ENCODE results near the gene NEMF.

NEMF gene

DNA sequence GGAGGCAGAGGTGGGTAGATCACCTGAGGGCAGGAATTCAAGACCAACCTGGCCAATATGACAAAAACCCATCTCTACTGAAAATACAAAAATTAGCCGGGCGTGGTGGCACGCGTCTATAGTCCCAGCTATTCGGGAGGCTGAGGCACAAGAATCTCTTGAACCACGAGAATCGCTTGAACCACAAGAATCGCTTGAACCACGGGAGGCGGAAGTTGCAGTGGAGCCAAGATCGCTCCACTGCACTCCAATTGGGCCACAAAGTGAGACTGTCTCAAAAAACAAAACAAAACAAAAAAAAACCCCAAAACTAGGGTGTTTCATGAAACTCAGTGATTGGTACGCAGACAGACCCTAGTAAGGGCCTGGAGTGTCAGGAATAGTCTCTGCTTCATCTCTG lies 33.9 kb upstream of the NEMF start:
- no peak for DNase-seq (ENCODE audit: low read depth, low spot score)
- H3K4me3 ChIP-seq (ENCODE audit: insufficient read length, low read depth): no peak overlapping the region
- no peaks in the 10 kb centered on the region for H3K4me1 ChIP-seq (ENCODE audit: insufficient read depth, insufficient read length)
- H3K27me3 ChIP-seq (ENCODE audit: insufficient read depth, insufficient read length): no peaks in the 10 kb centered on the region
- H3K9me3 ChIP-seq (ENCODE audit: insufficient read depth, low read length): no peaks in the 10 kb centered on the region
- no peaks in the 10 kb centered on the region for H3K36me3 ChIP-seq (ENCODE audit: insufficient read depth, insufficient read length, low read length)
- TF ChIP-seq ZNF274 (IDR thresholded peaks at IDR 0.05; ENCODE audit: low read depth, low read length): no peak
- TF ChIP-seq SUZ12 (IDR thresholded peaks at IDR 0.05; ENCODE audit: extremely low read depth, insufficient read depth, insufficient read length): no peak
- TF ChIP-seq YY1 (IDR thresholded peaks at IDR 0.05; ENCODE audit: insufficient read depth, insufficient read length): no peak
- no peak overlapping the region for H3K9ac ChIP-seq (ENCODE audit: insufficient read length, low read depth)

DNA sequence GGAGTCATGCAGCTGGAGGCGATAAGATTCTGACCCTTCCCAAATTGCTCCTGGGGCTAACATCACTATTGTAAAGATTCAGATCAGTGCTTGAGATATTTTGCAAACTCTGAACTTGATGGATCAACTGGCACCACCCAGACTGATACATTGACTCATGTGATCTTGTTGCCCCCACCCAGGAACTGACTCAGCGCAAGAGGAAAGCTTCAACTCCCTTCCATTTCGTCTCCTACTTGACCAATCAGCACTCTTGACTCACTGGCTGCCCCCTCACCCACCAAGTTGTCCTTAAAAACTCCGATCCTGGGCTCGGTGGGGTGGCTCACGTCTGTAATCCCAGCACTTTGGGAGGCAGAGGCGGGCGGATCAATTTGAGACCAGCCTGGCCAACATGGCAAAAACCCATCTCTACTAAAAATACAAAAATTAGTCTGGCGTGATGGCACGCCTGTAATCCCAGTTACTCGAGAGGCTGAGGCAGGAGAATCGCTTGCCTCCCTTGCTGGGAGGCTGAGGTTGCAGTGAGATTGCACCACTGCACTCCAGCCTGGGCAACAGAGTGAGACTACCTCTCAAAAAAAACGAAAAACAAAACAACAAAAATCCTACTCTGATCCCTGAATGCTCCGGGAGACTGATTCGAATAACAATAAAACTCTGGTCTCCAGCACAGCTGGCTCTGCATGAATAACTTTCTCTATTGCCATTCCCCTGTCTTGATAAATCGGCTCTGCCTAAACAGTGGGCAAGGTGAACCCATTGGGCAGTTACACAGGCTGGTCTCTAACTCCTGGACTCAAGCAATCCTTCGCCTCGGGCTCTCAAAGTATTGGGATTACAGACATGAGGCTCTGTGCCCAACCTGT lies 30.5 kb upstream of the NEMF start:
- Histone ChIP-seq H3K27me3 (ENCODE audit: insufficient read depth, insufficient read length) (no peaks in the 10 kb centered on the region), H3K4me1 (ENCODE audit: insufficient read depth, insufficient read length) (no peaks in the 10 kb centered on the region), H3K9ac (ENCODE audit: insufficient read length, low read depth) (no peak overlapping the region), H3K9me3 (ENCODE audit: insufficient read depth, low read length) (no peaks in the 10 kb centered on the region), H3K36me3 (ENCODE audit: insufficient read depth, insufficient read length, low read length) (no peaks in the 10 kb centered on the region), H3K4me3 (ENCODE audit: insufficient read length, low read depth) (no peak overlapping the region)
- TF ChIP-seq YY1 (IDR thresholded peaks at IDR 0.05; ENCODE audit: insufficient read depth, insufficient read length) (no peak), ZNF274 (IDR thresholded peaks at IDR 0.05; ENCODE audit: low read depth, low read length) (no peak), SUZ12 (IDR thresholded peaks at IDR 0.05; ENCODE audit: extremely low read depth, insufficient read depth, insufficient read length) (no peak)
- no peak for DNase-seq (ENCODE audit: low read depth, low spot score)

DNA sequence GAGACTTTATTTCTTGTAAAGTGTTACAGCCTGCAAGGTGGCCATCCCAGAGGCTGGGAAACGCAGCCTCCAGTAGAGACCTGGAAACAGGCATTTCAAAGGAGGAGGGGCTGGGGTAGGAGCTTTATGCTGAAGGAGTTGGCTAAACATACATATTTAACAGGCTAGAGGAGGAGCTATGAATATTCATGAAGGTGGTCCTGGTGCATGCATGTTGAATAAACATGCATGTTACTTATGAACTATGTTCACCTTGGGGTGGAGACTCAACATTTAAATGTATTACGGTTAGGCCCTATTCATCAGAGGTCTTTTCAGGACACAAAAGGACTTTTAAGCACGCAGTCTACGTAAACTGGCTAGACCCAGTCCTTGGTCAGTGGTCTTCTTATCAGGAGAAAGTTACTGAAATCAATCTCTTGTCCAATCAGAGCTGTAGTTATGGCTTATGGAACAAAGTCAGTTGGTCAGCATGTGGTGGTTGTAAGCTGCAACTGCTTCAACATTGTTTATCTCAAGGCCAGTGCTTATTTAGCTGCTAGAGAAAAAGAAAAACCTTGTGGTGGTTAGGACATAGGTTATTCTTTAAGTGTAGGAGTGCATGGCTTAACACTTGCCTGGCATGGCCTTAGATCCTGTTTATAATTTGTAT lies 28.9 kb upstream of the NEMF start:
- no peak for DNase-seq (ENCODE audit: low read depth, low spot score)
- no peaks in the 10 kb centered on the region for H3K4me1 ChIP-seq (ENCODE audit: insufficient read depth, insufficient read length)
- H3K4me3 ChIP-seq (ENCODE audit: insufficient read length, low read depth): no peak overlapping the region
- no peak for TF ChIP-seq YY1 (IDR thresholded peaks at IDR 0.05; ENCODE audit: insufficient read depth, insufficient read length)
- TF ChIP-seq SUZ12 (IDR thresholded peaks at IDR 0.05; ENCODE audit: extremely low read depth, insufficient read depth, insufficient read length): no peak
- no peak overlapping the region for H3K9ac ChIP-seq (ENCODE audit: insufficient read length, low read depth)
- H3K36me3 ChIP-seq (ENCODE audit: insufficient read depth, insufficient read length, low read length): no peaks in the 10 kb centered on the region
- H3K9me3 ChIP-seq (ENCODE audit: insufficient read depth, low read length): no peaks in the 10 kb centered on the region
- no peaks in the 10 kb centered on the region for H3K27me3 ChIP-seq (ENCODE audit: insufficient read depth, insufficient read length)

DNA sequence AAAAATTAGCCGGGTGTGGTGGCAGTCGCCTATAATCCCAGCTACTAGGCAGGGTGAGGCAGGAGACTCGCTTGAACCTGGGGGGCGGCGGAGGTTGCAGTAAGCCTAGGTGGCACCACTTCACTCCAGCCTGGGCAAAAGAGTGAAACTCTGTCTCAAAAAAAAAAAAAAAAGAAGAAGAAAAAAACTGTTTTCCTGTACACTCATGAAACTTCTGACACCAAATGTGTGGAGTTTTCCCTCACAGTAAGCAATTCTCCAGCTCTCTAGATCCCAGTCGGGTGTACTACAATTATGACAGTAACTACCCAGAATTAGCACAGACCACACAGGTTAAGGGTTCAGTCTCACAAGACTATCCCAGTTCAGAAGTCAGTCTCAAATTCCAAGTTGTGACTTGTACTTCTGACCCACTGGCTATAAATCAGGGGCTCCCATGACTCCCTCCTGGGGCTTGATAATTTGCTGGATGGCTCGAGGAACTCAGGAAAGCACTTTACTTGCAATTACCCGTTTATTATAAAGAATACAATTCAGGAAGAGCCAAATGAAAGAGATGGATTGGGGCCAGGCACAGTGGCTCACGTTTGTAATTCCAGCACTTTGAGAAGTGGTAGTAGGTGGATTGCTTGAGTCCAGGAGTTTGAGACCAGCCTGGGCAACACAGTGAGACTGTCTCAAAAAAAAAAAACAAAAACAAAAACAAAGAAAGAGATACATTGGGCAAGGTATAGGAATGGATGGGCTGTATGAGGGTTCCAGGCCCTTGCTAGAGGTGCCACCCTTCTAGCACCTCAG lies 27.9 kb upstream of the NEMF start:
- no peak overlapping the region for H3K4me3 ChIP-seq (ENCODE audit: insufficient read length, low read depth)
- no peak overlapping the region for H3K9ac ChIP-seq (ENCODE audit: insufficient read length, low read depth)

DNA sequence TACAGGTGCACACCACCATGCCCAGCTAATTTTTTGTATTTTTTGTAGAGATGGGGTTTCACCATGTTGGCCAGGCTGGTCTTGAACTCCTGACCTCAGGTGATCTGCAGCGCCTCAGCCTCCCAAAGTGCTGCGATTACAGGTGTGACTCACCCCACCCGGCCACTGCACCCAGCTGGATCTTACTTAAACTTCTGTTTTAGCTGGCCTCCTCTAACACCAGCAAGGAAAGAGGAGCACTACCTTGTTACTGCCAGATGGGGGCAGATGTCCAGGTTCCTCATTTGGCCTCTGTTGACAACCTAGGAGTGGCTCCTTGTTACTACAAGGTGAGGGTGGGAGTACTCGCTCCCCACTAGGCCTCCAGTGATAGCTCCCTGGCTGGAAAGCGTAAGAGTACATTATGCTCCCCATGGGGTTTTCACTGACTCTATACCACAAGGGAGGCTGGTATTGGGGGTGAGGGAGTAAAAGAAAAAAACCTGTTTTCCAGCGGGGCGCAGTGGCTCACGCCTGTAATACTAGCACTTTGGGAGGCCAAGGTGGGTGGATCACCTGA lies 27.1 kb upstream of the NEMF start:
- no peak overlapping the region for H3K9ac ChIP-seq (ENCODE audit: insufficient read length, low read depth)

More for the DNA sequence above, 27.9 kb upstream of the NEMF start:
- Histone ChIP-seq H3K4me1 (ENCODE audit: insufficient read depth, insufficient read length) (no peaks in the 10 kb centered on the region), H3K36me3 (ENCODE audit: insufficient read depth, insufficient read length, low read length) (no peaks in the 10 kb centered on the region), H3K27me3 (ENCODE audit: insufficient read depth, insufficient read length) (no peaks in the 10 kb centered on the region), H3K9me3 (ENCODE audit: insufficient read depth, low read length) (no peaks in the 10 kb centered on the region)
- no peak for DNase-seq (ENCODE audit: low read depth, low spot score)
- TF ChIP-seq YY1 (IDR thresholded peaks at IDR 0.05; ENCODE audit: insufficient read depth, insufficient read length) (no peak), SUZ12 (IDR thresholded peaks at IDR 0.05; ENCODE audit: extremely low read depth, insufficient read depth, insufficient read length) (no peak), ZNF274 (IDR thresholded peaks at IDR 0.05; ENCODE audit: low read depth, low read length) (no peak)

DNA sequence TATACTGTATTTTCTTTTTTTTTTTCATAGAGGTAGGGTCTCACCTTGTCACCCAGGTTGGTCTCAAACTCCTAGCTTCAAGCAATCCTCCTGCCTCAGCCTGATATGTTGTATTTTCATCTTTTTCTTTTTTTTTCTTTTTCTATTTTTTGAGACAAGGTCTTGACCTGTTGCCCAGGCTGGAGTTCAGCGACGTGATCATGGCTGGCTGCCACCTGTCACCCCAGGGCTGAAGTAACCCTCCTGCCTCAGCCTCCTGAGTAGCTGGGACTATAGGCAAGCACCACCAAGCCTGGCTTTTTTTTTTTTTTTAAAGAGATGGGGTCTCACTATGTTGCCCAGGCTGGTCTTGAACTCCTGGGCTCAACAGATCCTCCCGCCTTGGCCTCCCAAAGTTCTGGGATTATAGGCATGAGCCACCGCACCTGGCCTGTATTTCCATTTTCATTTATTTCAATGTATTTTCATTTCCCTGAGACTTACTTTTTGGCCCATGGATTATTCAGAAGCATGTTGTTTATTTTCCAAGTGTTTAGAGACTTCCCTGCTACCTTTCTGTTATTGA lies 24.1 kb upstream of the NEMF start:
- TF ChIP-seq YY1 (IDR thresholded peaks at IDR 0.05; ENCODE audit: insufficient read depth, insufficient read length) (no peak), SUZ12 (IDR thresholded peaks at IDR 0.05; ENCODE audit: extremely low read depth, insufficient read depth, insufficient read length) (no peak), ZNF274 (IDR thresholded peaks at IDR 0.05; ENCODE audit: low read depth, low read length) (no peak)
- Histone ChIP-seq H3K4me1 (ENCODE audit: insufficient read depth, insufficient read length) (no peaks in the 10 kb centered on the region), H3K9me3 (ENCODE audit: insufficient read depth, low read length) (no peaks in the 10 kb centered on the region), H3K9ac (ENCODE audit: insufficient read length, low read depth) (no peak overlapping the region), H3K27me3 (ENCODE audit: insufficient read depth, insufficient read length) (no peaks in the 10 kb centered on the region), H3K36me3 (ENCODE audit: insufficient read depth, insufficient read length, low read length) (no peaks in the 10 kb centered on the region), H3K4me3 (ENCODE audit: insufficient read length, low read depth) (no peak overlapping the region)
- no peak for DNase-seq (ENCODE audit: low read depth, low spot score)

More for the DNA sequence above, 27.1 kb upstream of the NEMF start:
- H3K36me3 ChIP-seq (ENCODE audit: insufficient read depth, insufficient read length, low read length): no peaks in the 10 kb centered on the region
- no peaks in the 10 kb centered on the region for H3K9me3 ChIP-seq (ENCODE audit: insufficient read depth, low read length)
- no peak for DNase-seq (ENCODE audit: low read depth, low spot score)
- TF ChIP-seq ZNF274 (IDR thresholded peaks at IDR 0.05; ENCODE audit: low read depth, low read length) (no peak), SUZ12 (IDR thresholded peaks at IDR 0.05; ENCODE audit: extremely low read depth, insufficient read depth, insufficient read length) (no peak), YY1 (IDR thresholded peaks at IDR 0.05; ENCODE audit: insufficient read depth, insufficient read length) (no peak)
- no peaks in the 10 kb centered on the region for H3K27me3 ChIP-seq (ENCODE audit: insufficient read depth, insufficient read length)
- no peak overlapping the region for H3K4me3 ChIP-seq (ENCODE audit: insufficient read length, low read depth)
- H3K4me1 ChIP-seq (ENCODE audit: insufficient read depth, insufficient read length): no peaks in the 10 kb centered on the region

All from NT2/D1 (cell line).